Osteocyte (in vitro differentiated cells): ENCODE results near the gene CISH. TPM values are rescaled to one million over a fixed set of nuclear protein-coding genes. Genes with fewer than 3 reads are reported as not detected.

ENCODE experiments used
- DNase-seq: peaks from one replicate; pipeline ENCODE4 v3.0.0; 2021; ENCODE audit warnings: mixed read lengths; ENCODE audit not compliant: unreplicated experiment; ENCODE audit errors: extremely low spot score
- H3K27ac Mint-ChIP-seq: one replicate; pipeline ENCODE4 v1.8.0; 2021; ENCODE audit warnings: mild to moderate bottlenecking, mixed read lengths; ENCODE audit not compliant: unreplicated experiment
- H3K27me3 Mint-ChIP-seq: one replicate; pipeline ENCODE4 v1.8.0; 2021; ENCODE audit warnings: mixed read lengths; ENCODE audit not compliant: unreplicated experiment
- H3K36me3 Mint-ChIP-seq: one replicate; pipeline ENCODE4 v1.8.0; 2021; ENCODE audit warnings: mixed read lengths; ENCODE audit not compliant: unreplicated experiment
- H3K4me1 Mint-ChIP-seq: one replicate; pipeline ENCODE4 v1.8.0; 2021; ENCODE audit warnings: mixed read lengths; ENCODE audit not compliant: unreplicated experiment
- H3K4me3 Mint-ChIP-seq: one replicate; pipeline ENCODE4 v1.8.0; 2021; ENCODE audit warnings: mild to moderate bottlenecking, moderate library complexity, mixed read lengths; ENCODE audit not compliant: unreplicated experiment
- H3K9me3 Mint-ChIP-seq: one replicate; pipeline ENCODE4 v1.8.0; 2021; ENCODE audit warnings: mixed read lengths; ENCODE audit not compliant: unreplicated experiment
- CTCF ChIP-seq: fragments of 200-600 bp; sonication (generic); IDR thresholded peaks from 2 replicates; pipeline ENCODE4 v1.5.0; 2021; ENCODE audit warnings: antibody characterized with exemption, mild to moderate bottlenecking, moderate library complexity
- total RNA-seq: library from RNA; stranded (reverse); gene quantifications from 2 replicates; pipeline ENCODE4 v1.2.1, GENCODE V29; 2021

The CISH gene
- total RNA-seq, 1 donor from 2014 or later: 1.7 TPM

GRCh38 chr3:50607271-50608091 is 4.1 kb downstream of the CISH start:
- Mint-ChIP-seq H3K9me3 (no peaks in the 10 kb centered on the region), H3K4me3 (no peak overlapping the region), H3K4me1 (peaks cover 18% of the 10 kb centered on the region), H3K27ac (no peak overlapping the region), H3K36me3 (no peaks in the 10 kb centered on the region), H3K27me3 (no peaks in the 10 kb centered on the region)
- no peak for TF ChIP-seq CTCF
- DNase-seq: no peak

- Mint-ChIP-seq H3K36me3 (no peaks in the 10 kb centered on the region), H3K27me3 (no peaks in the 10 kb centered on the region), H3K27ac (no peak overlapping the region), H3K4me1 (peaks cover 19% of the 10 kb centered on the region), H3K4me3 (no peak overlapping the region), H3K9me3 (no peaks in the 10 kb centered on the region)
- no peak for TF ChIP-seq CTCF
- DNase-seq: no peak
Measured at GRCh38 chr3:50606596-50606995, 5.0 kb downstream of the CISH start.

- H3K27ac Mint-ChIP-seq: no peak overlapping the region
- H3K4me3 Mint-ChIP-seq: no peak overlapping the region
- H3K4me1 Mint-ChIP-seq: peaks cover 23% of the 10 kb centered on the region
- no peaks in the 10 kb centered on the region for H3K27me3 Mint-ChIP-seq
- no peak for TF ChIP-seq CTCF
- no peaks in the 10 kb centered on the region for H3K36me3 Mint-ChIP-seq
- no peaks in the 10 kb centered on the region for H3K9me3 Mint-ChIP-seq
- DNase-seq: no peak
Measured at GRCh38 chr3:50605901-50606326, 5.7 kb downstream of the CISH start.

- no peak for TF ChIP-seq CTCF
- H3K9me3 Mint-ChIP-seq: no peaks in the 10 kb centered on the region
- no peaks in the 10 kb centered on the region for H3K27me3 Mint-ChIP-seq
- no peak for DNase-seq
- H3K4me3 Mint-ChIP-seq: no peak overlapping the region
- H3K27ac Mint-ChIP-seq: no peak overlapping the region
- no peaks in the 10 kb centered on the region for H3K36me3 Mint-ChIP-seq
- H3K4me1 Mint-ChIP-seq: peaks cover 22% of the 10 kb centered on the region
Measured at GRCh38 chr3:50604628-50605588, 6.7 kb downstream of the CISH start.
